ENCODE data around the gene CA12.

Gene CA12

GRCh38 chr15:63374686-63375520 is 6.7 kb downstream of the CA12 start:
- no peak for DNase-seq (ENCODE audit: low read depth)

GRCh38 chr15:63373866-63374548 is 7.6 kb downstream of the CA12 start:
- DNase-seq (ENCODE audit: low read depth), result no peak

GRCh38 chr15:63373330-63373729 is 8.3 kb downstream of the CA12 start:
- DNase-seq (ENCODE audit: low read depth), result no peak

- no peak for DNase-seq (ENCODE audit: low read depth)
Observed at GRCh38 chr15:63372753-63373152, 8.9 kb downstream of the CA12 start.

- no peak for DNase-seq (ENCODE audit: low read depth)
Observed at GRCh38 chr15:63372018-63372705, 9.5 kb downstream of the CA12 start.

- no peak for DNase-seq (ENCODE audit: low read depth)
Observed at GRCh38 chr15:63371297-63371918, 10.2 kb downstream of the CA12 start.

- DNase-seq (ENCODE audit: low read depth), result no peak
Observed at GRCh38 chr15:63370764-63371163, 10.9 kb downstream of the CA12 start.

- DNase-seq (ENCODE audit: low read depth), result no peak
Observed at GRCh38 chr15:63369781-63370180, 11.9 kb downstream of the CA12 start.

GRCh38 chr15:63369296-63369695 is 12.3 kb downstream of the CA12 start:
- DNase-seq (ENCODE audit: low read depth), result no peak

- no peak for DNase-seq (ENCODE audit: low read depth)
Observed at GRCh38 chr15:63368503-63368902, 13.1 kb downstream of the CA12 start.

GRCh38 chr15:63367900-63368299 is 13.7 kb downstream of the CA12 start:
- DNase-seq (ENCODE audit: low read depth), result no peak

GRCh38 chr15:63367390-63367789 is 14.3 kb downstream of the CA12 start:
- no peak for DNase-seq (ENCODE audit: low read depth)

- no peak for DNase-seq (ENCODE audit: low read depth)
Observed at GRCh38 chr15:63366451-63366850, 15.2 kb downstream of the CA12 start.

- no peak for DNase-seq (ENCODE audit: low read depth)
Observed at GRCh38 chr15:63365273-63365680, 16.4 kb downstream of the CA12 start.

- no peak for DNase-seq (ENCODE audit: low read depth)
Observed at GRCh38 chr15:63364399-63365272, 17.0 kb downstream of the CA12 start.

GRCh38 chr15:63363292-63363691 is 18.4 kb downstream of the CA12 start:
- DNase-seq (ENCODE audit: low read depth), result no peak

- no peak for DNase-seq (ENCODE audit: low read depth)
Observed at GRCh38 chr15:63362885-63363284, 18.8 kb downstream of the CA12 start.

GRCh38 chr15:63362196-63362595 is 19.4 kb downstream of the CA12 start:
- DNase-seq (ENCODE audit: low read depth), result no peak

GRCh38 chr15:63360170-63360569 is 21.5 kb downstream of the CA12 start:
- no peak for DNase-seq (ENCODE audit: low read depth)

GRCh38 chr15:63358241-63359029 is 23.2 kb downstream of the CA12 start:
- no peak for DNase-seq (ENCODE audit: low read depth)

- no peak for DNase-seq (ENCODE audit: low read depth)
Observed at GRCh38 chr15:63357731-63358130, 23.9 kb downstream of the CA12 start.

All from T follicular helper cell (primary cell).